ENCODE measurements around the gene PCSK5.

Gene PCSK5

GRCh38 chr9:76203373-76203772, 312.9 kb downstream of the PCSK5 start:
- H3K4me3 ChIP-seq (ENCODE audit: low read depth, low read length), result no peak overlapping the region
- TF ChIP-seq, protein P1, sequence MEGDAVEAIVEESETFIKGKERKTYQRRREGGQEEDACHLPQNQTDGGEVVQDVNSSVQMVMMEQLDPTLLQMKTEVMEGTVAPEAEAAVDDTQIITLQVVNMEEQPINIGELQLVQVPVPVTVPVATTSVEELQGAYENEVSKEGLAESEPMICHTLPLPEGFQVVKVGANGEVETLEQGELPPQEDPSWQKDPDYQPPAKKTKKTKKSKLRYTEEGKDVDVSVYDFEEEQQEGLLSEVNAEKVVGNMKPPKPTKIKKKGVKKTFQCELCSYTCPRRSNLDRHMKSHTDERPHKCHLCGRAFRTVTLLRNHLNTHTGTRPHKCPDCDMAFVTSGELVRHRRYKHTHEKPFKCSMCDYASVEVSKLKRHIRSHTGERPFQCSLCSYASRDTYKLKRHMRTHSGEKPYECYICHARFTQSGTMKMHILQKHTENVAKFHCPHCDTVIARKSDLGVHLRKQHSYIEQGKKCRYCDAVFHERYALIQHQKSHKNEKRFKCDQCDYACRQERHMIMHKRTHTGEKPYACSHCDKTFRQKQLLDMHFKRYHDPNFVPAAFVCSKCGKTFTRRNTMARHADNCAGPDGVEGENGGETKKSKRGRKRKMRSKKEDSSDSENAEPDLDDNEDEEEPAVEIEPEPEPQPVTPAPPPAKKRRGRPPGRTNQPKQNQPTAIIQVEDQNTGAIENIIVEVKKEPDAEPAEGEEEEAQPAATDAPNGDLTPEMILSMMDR (conservative IDR thresholded peaks at IDR 0.05; ENCODE audit: low read depth, low read length), result no peak
- no peak for DNase-seq (ENCODE audit: low read depth)

DNA sequence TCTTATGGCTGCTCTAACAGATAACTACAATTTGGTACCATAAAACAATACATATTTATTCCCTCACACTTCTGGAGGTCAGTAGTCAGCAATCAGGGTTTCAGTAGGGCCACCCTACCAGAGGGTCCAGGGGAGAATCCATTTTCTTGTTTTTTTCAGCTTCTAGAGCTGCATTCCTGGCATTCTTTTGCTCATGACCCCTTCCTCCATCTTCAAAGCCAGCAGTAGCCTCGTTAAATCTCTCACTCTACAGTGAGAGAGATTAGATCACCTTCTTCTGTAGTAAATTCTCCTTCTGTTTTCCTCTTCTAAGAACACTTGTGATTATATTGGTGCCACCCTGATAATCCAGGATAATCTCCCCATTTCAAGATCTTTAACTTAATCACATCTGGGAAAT, 316.3 kb downstream of the PCSK5 start:
- TF ChIP-seq, protein P1 (conservative IDR thresholded peaks at IDR 0.05; ENCODE audit: low read depth, low read length), result no peak
- no peak overlapping the region for H3K4me3 ChIP-seq (ENCODE audit: low read depth, low read length)
- DNase-seq (ENCODE audit: low read depth), result no peak

- H3K4me3 ChIP-seq (ENCODE audit: low read depth, low read length), result no peak overlapping the region
- DNase-seq (ENCODE audit: low read depth), result no peak
- TF ChIP-seq, protein P1 (conservative IDR thresholded peaks at IDR 0.05; ENCODE audit: low read depth, low read length), result no peak
These were observed 323.3 kb downstream of the PCSK5 start for GRCh38 chr9:76213751-76214150.

DNA sequence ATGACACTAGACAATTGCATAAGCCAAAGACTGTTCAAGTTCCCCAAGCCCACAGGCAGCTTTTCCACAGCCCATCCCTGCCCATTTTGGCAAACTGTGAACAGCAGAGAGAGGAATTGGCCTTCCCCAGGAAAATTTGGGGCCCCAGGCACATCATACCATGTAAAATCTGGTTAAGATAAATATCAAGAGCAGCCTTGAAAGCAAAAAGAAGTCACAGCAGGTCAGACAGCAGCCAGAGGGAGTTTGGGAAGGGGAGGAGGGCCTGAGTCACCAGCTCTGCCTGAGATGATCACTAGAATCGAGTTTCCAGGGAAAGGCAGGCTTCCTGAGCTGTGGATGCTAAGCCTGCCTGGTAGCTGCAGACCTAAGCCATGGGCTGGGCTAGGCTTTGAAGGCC, 324.6 kb downstream of the PCSK5 start:
- no peak overlapping the region for H3K4me3 ChIP-seq (ENCODE audit: low read depth, low read length)
- TF ChIP-seq, protein P1 (conservative IDR thresholded peaks at IDR 0.05; ENCODE audit: low read depth, low read length), result peak; percentile 14
- peak; percentile 66 for DNase-seq (ENCODE audit: low read depth)

DNA sequence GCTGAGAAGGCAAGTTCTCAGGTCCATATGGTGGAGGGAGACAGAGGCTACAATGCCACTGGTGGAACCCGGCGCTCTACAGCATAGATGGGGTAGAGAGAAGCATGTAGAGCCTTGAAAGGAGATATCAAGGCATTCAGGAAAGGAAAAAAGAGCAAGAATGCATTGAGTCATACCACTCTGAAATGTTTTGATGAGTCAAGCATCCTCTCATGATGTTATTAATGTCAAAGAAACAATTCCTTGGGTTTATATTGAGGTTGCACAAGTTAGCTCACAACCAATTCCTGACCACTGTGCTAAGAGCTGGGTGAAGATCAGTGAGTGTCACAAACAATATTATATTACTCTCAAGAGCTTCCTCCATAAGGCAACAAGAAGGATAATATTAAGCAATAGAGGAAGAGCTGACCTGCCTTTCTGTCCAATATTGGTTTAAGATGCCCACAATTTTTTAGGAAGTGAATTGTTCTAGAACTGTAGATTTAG, 325.7 kb downstream of the PCSK5 start:
- no peak overlapping the region for H3K4me3 ChIP-seq (ENCODE audit: low read depth, low read length)
- DNase-seq (ENCODE audit: low read depth), result peak; percentile 98
- TF ChIP-seq, protein P1 (conservative IDR thresholded peaks at IDR 0.05; ENCODE audit: low read depth, low read length), result no peak

DNA sequence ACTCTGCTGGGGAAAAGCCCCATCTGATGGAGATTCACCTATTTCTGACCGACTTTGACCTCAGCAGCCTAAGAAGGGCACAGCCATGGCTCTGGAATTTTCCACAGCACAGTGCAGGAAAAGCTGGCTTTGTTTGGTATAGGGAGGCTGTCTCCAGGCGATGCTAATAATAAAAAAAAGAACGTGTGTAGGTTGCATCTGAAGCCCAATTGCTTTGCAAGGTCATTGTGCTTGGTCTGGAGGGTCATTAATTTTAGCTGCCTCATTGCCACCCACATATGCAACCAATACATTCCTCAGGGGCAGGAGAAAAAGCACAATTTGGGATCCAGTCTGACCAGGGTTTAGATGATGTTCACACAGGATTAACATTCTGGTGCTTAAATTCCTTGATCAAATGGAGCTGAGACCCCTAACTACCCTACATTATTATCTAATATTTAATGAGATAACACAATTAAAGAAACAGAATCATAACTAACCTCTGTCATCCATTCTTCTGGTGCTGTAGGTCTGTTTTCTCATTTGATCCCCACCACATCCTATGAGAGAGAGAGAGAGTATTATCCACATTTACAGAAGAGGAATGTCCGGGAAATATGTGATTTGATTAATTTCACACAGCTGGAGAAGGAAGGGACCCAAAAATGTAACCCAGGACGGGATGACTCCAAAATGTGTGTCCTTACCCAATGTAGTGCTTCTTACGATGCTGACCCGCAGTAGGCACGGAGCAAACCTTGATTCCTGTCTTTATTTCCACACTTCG, 327.8 kb downstream of the PCSK5 start:
- no peak overlapping the region for H3K4me3 ChIP-seq (ENCODE audit: low read depth, low read length)
- TF ChIP-seq, protein P1 (conservative IDR thresholded peaks at IDR 0.05; ENCODE audit: low read depth, low read length), result no peak
- no peak for DNase-seq (ENCODE audit: low read depth)

Data from choroid plexus epithelial cell (primary cell).